Activated T-helper 1 cell treated with Interleukin-2 at 50 U/mL for 16 hours (primary cell): ENCODE results near the gene LAG3.

Source experiments
- DNase-seq: peaks from one replicate; pipeline ENCODE4 v3.0.0-alpha.2; 2020; ENCODE audit warnings: low read depth

The LAG3 gene

DNA sequence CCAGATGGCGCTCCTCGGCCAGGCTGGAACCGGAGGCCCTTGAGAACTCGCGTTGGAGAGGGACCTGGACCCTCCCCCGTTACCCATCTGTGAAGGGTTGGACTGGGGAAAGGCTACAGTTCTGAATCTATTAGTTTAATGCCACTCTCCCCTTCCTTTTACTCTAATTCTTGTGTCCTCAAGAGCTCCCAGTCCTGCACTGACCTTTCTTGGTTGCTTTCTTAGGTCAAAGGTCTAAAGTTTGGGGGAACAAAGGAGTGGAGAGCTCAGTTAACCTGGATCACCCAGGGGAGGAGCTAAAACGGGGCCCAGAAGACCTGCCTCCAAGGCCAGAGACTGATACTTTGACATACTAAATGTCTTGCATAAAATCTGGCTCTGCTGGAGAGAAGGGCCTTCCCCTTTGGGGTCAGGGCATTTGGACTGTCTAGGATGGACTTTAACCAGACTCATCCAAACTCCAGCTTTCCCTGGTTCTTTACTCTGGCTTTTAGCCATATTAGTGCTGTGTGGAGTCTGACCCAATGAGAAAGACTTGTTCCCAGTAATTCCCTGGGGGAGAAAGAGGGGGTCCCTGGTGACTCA, 18.5 kb upstream of the LAG3 start:
- no peak for DNase-seq

DNA sequence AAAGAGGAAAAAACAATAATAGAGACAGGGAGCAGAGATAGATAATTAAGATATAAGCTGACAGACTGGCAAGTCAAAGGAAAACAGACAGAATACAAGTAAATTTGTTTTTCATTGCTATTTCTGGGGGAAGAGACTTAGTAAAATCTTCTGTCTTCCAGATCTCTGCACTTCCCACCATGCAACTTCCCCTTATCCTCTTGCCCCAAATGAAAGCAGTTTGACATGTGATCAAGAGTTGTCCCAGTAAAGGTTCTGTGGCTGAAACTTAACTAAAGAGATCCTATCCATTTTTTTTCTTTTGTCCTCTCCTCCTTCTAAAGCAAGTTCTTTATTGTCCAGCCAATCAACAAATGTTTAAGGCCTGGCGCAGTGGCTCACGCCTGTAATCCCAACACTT, 17.9 kb upstream of the LAG3 start:
- no peak for DNase-seq

DNA sequence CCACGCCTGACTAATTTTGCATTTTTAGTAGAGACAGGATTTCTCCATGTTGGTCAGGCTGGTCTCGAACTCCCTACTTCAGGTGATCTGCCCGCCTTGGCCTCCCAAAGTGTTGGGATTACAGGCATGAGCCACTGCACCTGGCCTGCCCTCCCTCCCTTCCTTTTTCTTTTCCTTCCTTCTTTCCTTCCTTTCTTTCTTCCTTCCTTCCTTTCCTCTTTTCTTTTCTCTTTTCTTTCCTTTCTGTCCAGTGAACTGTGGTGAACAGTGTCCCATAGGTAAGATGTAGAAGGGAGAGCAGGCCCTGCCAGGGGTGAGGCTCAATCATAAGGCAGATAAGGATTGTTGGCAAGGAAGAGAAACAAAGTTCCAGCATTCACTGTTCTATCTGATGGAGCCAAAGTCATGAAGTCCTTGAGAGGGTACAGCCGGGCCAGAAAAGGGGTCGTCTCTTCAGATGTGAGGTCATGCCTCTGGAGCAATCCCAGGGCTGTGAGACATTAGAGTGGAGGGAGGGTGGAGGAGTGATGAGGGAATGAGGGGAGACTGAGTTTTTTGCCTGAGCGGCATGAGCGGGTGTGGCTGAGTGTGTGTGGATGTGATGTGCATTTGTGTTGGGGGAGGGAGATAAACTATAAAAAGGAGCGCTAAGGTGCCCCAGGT, 15.2 kb upstream of the LAG3 start:
- DNase-seq, result no peak

DNA sequence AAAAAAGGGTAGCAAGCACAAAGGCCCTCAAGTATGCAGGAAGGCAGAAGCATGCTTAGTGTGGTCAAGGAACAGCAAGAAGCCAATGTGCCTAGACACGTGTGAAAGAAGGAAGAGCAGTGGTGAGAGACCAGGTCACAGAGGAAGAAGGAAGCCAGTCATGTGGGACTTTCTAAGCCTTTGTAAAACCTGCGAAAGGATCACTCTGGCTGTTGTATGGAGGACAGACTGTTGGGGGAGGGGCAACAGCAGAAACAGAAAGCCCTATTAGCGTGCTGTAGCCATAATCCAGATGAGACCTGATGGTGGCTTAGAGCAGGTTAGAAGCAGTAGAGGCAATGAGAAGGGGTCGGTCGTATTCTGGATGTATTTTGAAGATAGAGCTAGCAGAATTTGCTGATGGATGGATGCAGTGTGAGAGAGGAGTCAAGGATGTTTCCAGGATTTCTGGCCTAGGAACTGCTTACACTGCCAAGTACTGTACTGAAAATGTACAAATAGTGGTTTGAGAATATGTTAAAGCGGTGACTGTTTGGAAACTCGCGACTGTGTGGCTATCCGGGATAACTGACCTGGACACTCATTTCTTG, 13.7 kb upstream of the LAG3 start:
- DNase-seq, result no peak

DNA sequence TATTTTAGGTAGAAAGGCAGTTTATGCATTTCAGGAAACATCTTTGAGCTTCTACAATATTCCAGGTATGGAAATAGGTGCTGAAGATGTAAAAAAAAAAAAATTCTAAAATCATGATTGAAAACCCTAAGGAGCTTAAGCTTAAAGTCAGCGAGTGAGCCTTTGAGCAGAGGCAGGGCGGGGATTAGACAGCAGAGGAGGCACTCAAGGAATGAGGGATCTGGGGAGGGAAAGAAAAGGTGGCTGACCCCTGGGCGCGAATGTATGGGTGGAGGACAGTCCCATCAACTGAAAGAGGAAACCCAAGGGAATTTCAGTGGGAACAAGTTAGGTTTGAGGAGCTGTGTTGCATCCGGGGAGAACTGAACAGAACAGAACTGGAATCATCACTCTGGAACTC, 12.6 kb upstream of the LAG3 start:
- DNase-seq, result no peak

DNA sequence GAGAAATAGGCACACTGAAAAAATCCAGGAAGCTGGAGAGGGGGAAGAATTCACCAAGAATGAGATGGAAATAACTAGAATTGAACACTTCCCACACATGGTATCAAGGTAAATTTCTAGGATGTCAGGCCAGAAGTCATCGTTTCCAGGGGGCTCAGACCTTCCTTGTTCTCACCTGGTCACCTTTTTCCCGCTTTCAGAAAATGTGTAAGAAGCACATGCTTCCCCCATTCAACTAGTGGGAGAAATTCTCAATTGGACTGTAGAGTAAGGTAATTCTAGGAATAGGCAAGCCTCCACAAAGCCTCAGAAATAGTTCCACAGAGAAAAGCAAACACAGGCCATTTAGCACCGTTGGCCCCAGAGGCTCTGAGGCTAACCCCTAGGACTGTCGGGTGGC, 8.9 kb upstream of the LAG3 start:
- no peak for DNase-seq

DNA sequence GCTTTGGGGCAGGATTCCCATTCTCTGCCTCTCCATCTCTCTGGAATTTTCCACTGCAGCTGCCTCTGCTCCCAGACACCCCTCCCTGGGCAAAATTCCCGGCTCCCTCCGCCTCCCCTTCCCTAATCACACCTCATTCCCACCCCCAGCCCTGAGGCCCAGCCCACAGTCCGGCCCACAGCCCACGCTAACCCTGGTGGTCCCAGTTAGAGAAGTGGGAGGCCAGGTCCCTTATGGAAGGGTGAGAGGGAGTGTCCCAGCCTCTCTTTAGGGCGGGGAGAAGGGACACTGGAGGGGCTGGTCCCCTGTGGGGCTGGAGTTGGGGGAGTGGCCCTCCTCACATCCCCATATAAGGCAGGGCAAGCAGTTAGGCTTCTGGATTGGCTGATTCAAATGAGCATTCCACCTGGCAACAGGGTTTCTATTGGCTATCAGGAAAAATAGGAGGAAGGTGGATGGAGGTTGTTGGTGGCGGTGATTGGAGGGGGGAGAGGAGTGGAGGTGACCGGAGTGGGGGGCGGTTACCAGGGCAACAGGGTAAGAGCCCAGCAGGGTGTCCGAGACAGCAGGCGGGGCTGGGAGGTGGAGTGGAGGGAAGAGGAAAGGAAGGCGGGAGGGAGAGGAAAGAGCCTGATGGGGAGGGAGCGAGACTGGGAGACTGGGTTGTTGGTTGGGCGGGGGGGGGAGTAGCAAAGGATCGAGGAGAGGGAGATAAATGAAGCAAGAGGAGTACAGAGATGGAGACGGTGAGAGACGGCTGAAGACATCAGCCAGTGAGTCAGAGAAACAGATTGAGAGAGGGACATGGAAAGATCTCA, 8.1 kb upstream of the LAG3 start:
- no peak for DNase-seq

DNA sequence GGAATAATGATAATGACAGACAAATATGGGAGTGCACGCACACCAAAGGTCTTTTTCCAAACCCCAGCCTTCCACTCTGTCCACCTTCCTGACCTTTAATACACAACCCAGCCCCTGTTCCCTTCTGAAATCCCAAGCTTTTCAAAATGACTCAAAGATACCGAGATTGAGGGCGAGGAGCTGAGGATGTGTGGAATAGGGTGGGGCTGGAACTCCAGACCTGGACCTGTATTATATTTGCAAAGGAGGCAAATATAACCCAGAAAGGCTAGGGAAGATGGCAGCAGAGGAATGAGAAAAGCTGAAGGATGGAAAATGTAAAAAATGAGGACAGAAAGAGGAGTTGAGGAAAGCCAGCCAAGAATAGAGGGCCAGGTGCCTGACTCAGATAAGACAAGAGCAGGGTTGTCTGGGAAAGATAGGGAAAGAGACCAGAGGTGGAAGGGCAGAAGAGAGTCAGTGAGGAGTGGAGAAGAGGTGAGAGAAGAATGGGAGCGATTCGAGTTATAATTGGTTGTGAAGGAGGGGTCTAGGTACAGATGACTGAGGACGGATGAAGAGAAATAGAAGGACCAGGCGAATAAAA, 7.2 kb upstream of the LAG3 start:
- no peak for DNase-seq

DNA sequence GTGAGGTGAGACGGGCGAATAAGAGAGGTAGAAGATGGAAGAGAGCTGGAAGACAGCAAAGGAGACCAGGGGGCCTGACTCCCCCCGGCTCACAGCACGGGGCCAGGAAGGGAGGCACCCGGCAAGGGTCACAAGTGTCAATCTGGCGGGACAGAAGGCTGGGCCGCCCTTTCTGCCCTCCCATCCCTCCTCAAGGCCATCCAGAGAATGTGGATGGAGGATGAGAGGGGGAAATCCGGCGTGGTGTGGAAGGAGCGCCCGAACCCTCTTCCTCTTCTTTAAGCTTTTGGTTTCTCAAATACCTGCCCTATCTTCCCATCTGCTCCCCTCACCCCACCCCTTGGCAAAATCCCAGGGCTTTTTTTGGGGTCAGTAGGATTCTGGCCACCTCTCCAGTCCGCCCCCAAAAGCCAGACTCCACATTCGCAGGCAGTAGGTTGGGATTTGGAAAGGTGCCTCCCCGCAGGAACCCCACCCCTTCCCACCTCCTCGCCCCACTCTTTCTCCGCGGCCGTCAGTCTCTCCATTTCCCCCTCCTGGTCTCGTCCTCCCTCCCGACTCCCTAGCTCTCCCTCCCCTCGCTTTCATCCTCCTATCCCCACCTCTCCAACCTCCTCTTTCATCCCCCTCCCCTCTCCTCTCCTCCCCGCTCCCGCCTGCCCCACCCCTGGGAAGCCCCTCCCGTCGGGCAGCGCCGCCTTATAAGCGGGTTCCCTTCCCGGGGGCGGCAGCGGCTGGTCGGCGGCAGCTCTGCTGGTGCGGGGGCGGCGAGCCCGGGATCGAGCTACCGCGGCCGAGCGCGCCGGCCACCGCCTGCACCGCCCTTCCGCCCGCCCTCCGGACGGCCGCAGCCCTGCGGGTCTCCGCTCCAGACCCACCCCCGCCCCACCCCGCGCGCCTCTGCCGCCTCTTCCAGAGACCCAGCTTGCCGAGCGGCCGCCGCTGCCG, 6.4 kb upstream of the LAG3 start, which contains the start of gene PTMS:
PTMS (plus strand) TSS at position 730 of the 948 bp plus-strand sequence. CDS start 343 bp downstream, outside the sequence.
- DNase-seq, result no peak

DNA sequence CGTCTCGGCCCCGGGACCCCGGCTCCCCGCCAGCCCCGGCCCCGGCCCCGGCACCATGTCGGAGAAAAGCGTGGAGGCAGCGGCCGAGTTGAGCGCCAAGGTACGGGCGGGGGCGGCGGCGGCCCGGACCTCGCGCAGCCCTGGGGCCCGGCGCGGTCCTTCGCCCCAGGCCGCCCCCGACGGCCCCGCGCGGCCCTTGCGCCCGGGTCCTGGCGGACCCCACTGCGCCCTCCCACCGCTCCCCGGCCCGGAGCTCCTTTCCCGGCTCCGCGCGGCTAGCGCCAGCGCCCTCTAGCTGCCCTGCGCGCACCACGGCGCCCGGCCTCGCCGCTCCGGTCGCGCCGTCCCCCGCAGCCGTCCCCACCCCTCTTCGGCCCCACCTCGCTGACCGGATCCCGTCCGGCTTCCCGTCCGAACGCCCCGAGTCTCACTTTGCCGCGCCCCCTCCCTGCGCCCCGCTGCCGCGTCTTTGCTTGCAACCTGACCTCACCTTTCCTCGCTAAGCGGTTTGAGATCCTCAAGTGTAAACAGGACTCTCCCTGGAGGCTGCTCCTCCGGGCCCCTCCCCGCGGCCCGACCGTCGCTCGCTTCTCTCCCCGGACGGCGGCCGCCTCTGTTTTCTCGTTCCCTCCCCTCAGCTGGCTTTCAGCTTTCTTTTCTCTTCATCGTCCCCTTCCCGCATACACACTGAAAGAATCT, 5.5 kb upstream of the LAG3 start:
- DNase-seq, result peak; percentile 35

DNA sequence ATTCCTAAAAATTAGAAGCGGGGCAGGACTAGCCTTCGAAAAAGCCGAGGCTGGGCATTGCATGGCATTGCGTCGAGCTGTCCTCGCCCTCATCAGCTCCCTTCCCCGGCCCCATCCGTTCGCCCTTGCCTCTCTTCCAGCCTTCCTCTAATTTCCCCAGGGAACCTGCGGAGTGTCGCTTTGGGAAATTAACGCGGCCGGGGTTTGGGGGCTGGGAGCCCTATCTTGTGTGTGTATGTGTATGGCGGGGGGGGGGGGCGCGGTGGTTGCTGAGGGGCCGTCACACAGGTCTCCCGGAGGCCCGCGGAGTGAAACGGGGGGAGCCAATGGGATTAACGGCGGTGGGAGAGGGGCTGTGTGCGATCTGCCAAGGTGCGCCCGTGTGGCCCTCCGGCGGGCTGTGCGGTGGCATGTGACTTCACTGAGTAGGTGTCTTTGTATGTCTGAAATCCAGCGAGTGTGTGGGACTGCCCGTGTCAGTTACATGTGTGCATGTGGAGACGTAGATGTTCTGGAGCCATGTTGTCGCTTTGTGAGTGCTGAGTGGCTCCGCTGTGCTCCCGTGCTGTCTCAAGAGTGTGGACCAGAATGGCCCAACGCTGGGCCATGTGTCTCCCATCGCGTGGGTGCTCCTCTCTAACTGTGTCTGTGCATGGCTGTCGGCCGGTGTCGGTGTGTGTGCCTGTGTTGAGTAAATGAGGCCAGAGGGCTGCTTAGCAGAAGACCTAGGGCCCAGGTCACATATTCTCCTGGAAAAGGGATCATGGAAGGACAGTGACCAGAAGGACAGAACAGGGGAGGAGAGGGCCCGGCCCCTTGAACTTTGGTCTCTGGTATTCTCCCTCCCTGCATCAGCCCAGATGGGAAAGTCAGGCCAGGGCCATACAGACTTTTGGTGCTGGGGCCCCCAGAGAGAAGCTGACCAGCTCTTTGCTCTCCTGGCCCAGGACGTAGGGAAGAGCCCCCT, 4.7 kb upstream of the LAG3 start:
- DNase-seq, result no peak

DNA sequence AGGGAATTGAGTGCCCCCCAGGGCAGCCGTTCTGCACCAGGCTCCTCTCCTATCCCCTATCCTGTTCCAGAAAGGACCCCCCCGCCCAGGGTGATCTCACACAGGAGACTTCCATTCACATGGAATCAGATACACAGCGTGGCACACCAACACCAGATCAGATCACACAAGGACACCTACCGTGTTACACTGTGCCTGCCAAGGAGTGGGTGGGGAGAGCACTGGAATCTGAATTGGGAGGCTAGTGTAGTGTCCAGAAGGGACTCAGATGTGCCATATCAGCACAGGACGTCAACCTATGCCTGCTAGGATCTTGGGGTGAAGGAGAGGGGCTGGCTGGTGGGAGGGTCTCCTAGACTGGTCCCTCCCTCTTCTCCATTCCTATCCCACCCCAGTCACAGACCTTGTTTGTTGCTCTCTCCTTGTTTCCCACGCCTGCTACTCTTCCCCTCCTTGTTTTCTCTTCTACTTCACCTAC, 3.8 kb upstream of the LAG3 start:
- DNase-seq, result no peak

DNA sequence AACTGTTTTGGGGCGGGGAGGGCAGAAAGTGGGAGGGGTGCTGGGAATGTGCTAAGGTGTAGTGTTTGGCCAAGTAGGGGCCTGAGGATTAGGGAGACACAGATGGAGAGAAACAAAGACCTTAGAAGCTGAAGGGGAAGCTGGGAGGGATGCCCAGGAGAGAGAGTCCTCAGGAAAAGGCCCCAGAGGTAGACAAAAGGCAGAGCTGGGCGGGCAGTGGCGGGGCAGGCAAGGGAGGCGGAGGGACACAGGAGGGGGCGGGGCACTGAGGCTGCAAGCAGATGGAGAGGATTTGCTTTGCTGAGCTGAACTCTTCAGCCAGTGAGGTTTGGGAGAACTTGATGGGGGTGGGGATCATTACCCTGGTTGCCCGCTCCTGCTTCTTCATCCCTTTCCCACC, 3.3 kb upstream of the LAG3 start:
- DNase-seq, result no peak

DNA sequence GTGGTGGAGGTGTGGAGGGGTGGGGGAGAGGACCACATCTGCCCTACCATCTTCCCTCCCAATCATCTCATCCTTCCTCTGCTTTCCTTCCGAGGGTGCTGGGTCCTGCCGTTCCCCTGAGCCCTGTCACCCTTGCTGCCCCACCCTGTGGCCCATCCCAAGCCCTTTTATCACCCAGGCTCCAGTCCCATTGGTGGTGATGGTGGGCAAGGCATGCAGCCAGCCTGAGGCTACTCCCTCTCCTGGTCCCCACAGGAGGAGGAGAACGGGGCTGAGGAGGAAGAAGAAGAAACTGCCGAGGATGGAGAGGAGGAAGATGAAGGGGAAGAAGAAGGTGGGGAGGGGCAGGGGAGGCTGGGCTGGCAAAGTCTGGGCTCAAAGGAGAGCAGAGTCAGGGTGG, 2.7 kb upstream of the LAG3 start:
- DNase-seq, result no peak

DNA sequence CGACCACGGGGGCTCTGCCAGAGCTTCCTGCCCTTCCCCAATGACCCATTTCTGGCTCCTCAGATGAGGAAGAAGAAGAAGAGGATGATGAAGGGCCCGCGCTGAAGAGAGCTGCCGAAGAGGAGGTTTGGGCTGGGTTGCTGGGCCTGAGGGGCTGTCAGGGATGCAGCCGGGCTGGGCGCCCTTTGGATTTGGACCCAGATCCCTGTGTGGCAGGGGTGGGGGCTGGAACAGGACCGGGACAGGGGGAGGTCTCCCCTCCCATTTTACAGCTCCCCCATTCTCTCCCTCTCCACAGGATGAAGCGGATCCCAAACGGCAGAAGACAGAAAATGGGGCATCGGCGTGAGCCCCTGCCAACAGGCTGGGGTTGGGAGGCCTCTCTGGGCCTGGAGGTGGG, 2.2 kb upstream of the LAG3 start:
- DNase-seq, result no peak

DNA sequence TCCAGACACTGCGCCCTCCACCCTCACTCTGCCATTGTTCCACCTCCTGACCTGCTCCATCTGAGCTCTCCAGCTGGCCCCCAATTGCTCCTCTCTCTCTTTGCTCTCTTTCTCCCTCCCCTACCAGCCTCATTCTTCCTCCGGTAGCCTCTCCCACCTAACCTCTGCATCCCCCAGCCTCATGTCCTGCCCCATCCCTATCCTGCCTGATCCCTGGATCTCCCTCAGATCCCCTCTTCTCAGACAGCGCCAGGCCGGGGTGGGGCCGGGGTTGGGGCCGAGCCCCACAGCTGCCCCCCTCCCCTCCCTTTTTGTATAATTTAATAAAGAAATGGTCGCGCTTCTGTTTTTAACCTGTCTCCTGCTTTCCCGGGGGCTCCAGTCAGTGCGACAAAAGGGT, 1.7 kb upstream of the LAG3 start:
- no peak for DNase-seq

DNA sequence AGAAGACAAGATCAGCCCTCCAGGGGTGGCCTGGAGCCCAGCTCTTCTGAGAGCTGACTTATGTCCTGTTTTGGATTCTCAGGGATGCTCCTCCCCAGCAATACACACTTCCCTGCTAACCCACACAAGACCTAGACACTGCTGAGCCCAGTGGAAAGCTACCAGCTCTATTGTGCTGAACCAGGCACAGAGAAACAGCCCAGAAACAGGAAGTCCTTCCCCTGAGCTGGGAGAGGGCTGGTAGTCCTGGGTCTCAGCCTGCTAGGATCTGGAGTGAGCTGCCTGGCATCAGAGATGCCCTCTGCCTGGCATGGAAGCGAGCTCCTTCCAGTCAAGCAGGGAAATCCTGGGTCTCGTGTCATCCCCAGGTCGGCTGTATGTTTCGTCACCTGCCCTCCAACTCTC, 1.2 kb upstream of the LAG3 start:
- DNase-seq, result no peak

DNA sequence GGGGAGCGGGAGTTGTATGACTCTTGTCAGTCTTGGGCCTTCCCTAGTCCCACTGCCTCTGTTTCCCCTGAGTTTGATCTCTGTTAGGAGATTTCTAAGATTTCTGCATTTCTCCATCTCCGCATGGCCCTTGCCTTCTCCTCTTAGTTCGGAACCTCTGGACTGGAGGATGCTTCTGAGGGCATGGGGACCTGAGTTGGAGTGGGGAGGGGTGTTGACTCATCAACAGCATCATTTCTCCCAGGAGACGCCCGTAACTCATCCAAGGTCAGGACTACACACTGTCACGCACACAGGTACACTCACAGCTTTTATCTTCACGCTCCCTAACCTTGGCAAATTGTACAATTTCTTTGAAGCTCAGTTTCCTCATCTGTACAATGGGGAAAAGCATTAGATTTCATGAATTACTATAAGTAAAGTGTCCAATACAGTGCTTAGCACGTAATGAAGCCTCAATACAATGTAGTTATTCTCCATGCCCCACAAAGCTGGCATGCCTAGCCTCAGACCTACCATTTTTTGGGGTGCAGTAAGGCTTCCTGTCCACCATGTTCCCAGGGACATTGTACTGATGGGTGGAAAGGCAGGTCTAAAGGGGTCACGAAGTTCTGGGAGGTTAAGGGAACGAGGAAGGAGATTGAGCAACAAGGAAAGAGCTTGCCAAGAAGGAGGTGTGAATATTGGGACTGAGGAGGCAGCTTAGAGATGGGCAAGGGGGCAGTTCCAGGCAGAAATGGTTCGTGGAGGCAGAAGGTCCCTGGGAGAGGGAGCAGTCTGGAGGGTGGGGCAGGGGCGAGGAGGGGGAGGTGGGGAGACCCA, 600 bp upstream of the LAG3 start:
- no peak for DNase-seq
